Panc1 (cell line): ENCODE measurements around the gene ANKH. TPM values are rescaled to one million over a fixed set of nuclear protein-coding genes. Genes with fewer than 3 reads are reported as not detected.
"Not testable (repeated sequence)": the region's sequence is repeated elsewhere in the genome, so short reads cannot be mapped to it uniquely, and the experiment has no call there.

Experiments used
- ATAC-seq: fragments of 200-7000 bp; cut with Tn5 transposase; 2 replicates; pipeline ENCODE4 v1.9.1; 2020; ENCODE audit warnings: mild to moderate bottlenecking, moderate library complexity
- BruUV-seq: library from RNA; stranded (reverse); fragments of 400-500 nt; replicated peaks from 2 replicates; lab custom pipeline; 2021; lab: Mats Ljungman, UMichigan
- CTCF ChIA-PET: fragments of 300-600 bp; sonication (Branson Sonifier 250); formaldehyde crosslinking; loops from one replicate; lab custom pipeline; 2022; ENCODE audit warnings: antibody characterized with exemption; lab: Charles Lee
- POLR2A ChIA-PET: fragments of 300-600 bp; sonication (Branson Sonifier 250); formaldehyde crosslinking; loops from one replicate; lab custom pipeline; 2022; ENCODE audit warnings: antibody characterized with exemption; lab: Charles Lee
- DNase-seq: peaks from one replicate; pipeline ENCODE4 v3.0.0-alpha.2; 2010; ENCODE audit warnings: low read depth, low spot score
- H3K27ac ChIP-seq: 2 replicates; pipeline ENCODE4 v1.5.1; 2011; ENCODE audit warnings: mild to moderate bottlenecking, low read length, inconsistent platforms
- H3K27me3 ChIP-seq: fragments of 200-500 bp; sonication (Bioruptor generic); 2 replicates; pipeline ENCODE4 v1.6.0; 2014; ENCODE audit warnings: low read length, inconsistent platforms; ENCODE audit not compliant: control insufficient read depth, insufficient read depth
- H3K36me3 ChIP-seq: fragments of 200-500 bp; sonication (Bioruptor generic); 2 replicates; pipeline ENCODE4 v1.5.1; 2014; ENCODE audit warnings: inconsistent platforms, mild to moderate bottlenecking, low read length, moderate library complexity; ENCODE audit not compliant: control insufficient read depth, insufficient read depth
- H3K4me1 ChIP-seq: 2 replicates; pipeline ENCODE4 v1.5.1; 2011; ENCODE audit warnings: inconsistent platforms, mild to moderate bottlenecking, low read length, moderate library complexity; ENCODE audit not compliant: control insufficient read depth, insufficient read depth
- H3K4me3 ChIP-seq, 2 experiments: 2 replicates each; pipeline ENCODE4 v1.5.1; 2011 to 2012; ENCODE audit warnings: low read depth in 2 of 2, low read length in 2 of 2, mild to moderate bottlenecking in 2 of 2, inconsistent platforms in 1 of 2, moderate library complexity in 1 of 2
- H3K9me3 ChIP-seq: fragments of 200-500 bp; sonication (Bioruptor generic); 2 replicates; pipeline ENCODE4 v1.5.1; 2014; ENCODE audit warnings: low read depth, mild to moderate bottlenecking, inconsistent platforms, low read length, moderate library complexity; ENCODE audit not compliant: control insufficient read depth, insufficient read depth
- POLR2AphosphoS5 ChIP-seq: IDR thresholded peaks from 2 replicates; pipeline ENCODE4 v1.6.1; 2012; ENCODE audit warnings: mild to moderate bottlenecking, low read depth, low read length, moderate library complexity
- SIN3A ChIP-seq: IDR thresholded peaks from 2 replicates; pipeline ENCODE4 v1.6.1; 2012; ENCODE audit warnings: low read depth, mild to moderate bottlenecking, low read length, moderate library complexity, borderline replicate concordance; ENCODE audit not compliant: insufficient read depth
- TCF7L2 ChIP-seq: IDR thresholded peaks from 2 replicates; pipeline ENCODE4 v1.6.1; 2011; ENCODE audit warnings: mild to moderate bottlenecking, low read depth, low read length, inconsistent platforms
- in situ Hi-C: cut with HindIII; loops from 2 replicates; pipeline ENCODE4 v1.10.0; 2016; ENCODE audit warnings: low sequenced_read_pairs, low pct_unique_long_range_greater_than_20kb
- intact Hi-C: fragments of 100-400 bp; cut with micrococcal nuclease; formaldehyde crosslinking; loops from one replicate; pipeline ENCODE4 v1.10.0; 2022; ENCODE audit not compliant: unreplicated experiment
- total RNA-seq: library from RNA; stranded (reverse); gene quantifications from one replicate; pipeline ENCODE4 v1.2.1, GENCODE V29; 2021; ENCODE audit not compliant: unreplicated experiment
- TF ChIP-seq, protein P1 (sequence below): fragments of 450-650 bp; IDR thresholded peaks from 2 replicates; pipeline ENCODE4 v1.5.1; 2017; ENCODE audit warnings: mild to moderate bottlenecking
- TF ChIP-seq, protein P2 (sequence below), 2 experiments: IDR thresholded peaks; 2 replicates each; pipeline ENCODE4 v1.6.1; 2011 to 2012; ENCODE audit warnings: low read depth in 2 of 2, control low read depth in 1 of 2, low read length in 1 of 2, mild to moderate bottlenecking in 1 of 2, moderate library complexity in 1 of 2; ENCODE audit not compliant: insufficient read depth in 1 of 2

Gene ANKH
- total RNA-seq, 1 experiment from 2014 or later: 11.2 TPM

DNA sequence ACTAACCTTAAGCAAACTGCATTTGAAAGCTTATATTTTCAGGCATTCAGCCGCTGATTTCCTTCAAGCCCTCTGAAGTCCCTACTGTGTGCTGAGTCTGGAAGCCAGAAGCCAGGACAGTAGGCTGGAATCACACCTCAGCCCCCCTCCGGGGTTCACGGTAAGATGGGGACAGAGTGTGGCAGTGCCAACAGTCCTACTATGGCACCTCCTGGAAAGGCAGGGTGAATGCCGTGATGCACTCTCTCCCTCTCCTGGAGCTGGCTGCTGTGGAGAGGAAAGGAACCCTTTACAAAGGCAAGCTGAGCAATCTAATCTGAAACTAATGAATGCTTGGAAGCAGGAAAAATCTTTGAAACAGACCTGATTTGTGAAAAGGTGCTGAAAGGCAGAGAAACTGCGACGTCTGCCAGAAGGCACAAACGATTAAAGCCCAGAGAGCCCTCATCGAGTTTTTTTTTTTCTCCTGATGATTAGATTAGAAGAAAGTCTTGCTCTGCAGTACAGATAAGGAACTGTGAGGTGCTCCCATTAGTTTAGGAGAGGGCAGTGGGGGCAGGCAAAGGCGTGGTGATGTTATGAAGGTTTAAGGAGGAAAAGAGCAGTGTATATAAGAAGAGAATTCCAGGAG lies 21.0 kb downstream of the ANKH start:
- DNase-seq (no peak), ATAC-seq (no peak)
- TF ChIP-seq TCF7L2 (no peak), POLR2AphosphoS5 (no peak), SIN3A (no peak)
- TF ChIP-seq, protein P1, sequence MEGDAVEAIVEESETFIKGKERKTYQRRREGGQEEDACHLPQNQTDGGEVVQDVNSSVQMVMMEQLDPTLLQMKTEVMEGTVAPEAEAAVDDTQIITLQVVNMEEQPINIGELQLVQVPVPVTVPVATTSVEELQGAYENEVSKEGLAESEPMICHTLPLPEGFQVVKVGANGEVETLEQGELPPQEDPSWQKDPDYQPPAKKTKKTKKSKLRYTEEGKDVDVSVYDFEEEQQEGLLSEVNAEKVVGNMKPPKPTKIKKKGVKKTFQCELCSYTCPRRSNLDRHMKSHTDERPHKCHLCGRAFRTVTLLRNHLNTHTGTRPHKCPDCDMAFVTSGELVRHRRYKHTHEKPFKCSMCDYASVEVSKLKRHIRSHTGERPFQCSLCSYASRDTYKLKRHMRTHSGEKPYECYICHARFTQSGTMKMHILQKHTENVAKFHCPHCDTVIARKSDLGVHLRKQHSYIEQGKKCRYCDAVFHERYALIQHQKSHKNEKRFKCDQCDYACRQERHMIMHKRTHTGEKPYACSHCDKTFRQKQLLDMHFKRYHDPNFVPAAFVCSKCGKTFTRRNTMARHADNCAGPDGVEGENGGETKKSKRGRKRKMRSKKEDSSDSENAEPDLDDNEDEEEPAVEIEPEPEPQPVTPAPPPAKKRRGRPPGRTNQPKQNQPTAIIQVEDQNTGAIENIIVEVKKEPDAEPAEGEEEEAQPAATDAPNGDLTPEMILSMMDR: no peak
- TF ChIP-seq, protein P2, sequence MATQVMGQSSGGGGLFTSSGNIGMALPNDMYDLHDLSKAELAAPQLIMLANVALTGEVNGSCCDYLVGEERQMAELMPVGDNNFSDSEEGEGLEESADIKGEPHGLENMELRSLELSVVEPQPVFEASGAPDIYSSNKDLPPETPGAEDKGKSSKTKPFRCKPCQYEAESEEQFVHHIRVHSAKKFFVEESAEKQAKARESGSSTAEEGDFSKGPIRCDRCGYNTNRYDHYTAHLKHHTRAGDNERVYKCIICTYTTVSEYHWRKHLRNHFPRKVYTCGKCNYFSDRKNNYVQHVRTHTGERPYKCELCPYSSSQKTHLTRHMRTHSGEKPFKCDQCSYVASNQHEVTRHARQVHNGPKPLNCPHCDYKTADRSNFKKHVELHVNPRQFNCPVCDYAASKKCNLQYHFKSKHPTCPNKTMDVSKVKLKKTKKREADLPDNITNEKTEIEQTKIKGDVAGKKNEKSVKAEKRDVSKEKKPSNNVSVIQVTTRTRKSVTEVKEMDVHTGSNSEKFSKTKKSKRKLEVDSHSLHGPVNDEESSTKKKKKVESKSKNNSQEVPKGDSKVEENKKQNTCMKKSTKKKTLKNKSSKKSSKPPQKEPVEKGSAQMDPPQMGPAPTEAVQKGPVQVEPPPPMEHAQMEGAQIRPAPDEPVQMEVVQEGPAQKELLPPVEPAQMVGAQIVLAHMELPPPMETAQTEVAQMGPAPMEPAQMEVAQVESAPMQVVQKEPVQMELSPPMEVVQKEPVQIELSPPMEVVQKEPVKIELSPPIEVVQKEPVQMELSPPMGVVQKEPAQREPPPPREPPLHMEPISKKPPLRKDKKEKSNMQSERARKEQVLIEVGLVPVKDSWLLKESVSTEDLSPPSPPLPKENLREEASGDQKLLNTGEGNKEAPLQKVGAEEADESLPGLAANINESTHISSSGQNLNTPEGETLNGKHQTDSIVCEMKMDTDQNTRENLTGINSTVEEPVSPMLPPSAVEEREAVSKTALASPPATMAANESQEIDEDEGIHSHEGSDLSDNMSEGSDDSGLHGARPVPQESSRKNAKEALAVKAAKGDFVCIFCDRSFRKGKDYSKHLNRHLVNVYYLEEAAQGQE (IDR thresholded peaks at IDR 0.05; ENCODE audit: insufficient read depth in 1 of 2, low read depth in 2 of 2, low read length in 1 of 2): no peak
- POLR2A ChIA-PET: interaction anchor here (0.6 kb wide), 1 partner anchor 99 kb away, joined by 3 read pairs; no protein-coding TSS in a partner anchor
- H3K27me3 ChIP-seq: no peaks in the 10 kb centered on the region
- no peaks in the 10 kb centered on the region for H3K4me1 ChIP-seq
- H3K36me3 ChIP-seq: no peaks in the 10 kb centered on the region
- H3K27ac ChIP-seq: no peak overlapping the region
- no TSS peak for BruUV-seq
- intact Hi-C loops: no loop called here
- in situ Hi-C loops: no loop called here
- no peaks in the 10 kb centered on the region for H3K9me3 ChIP-seq
- H3K4me3 ChIP-seq: no peak overlapping the region
- CTCF ChIA-PET: no interaction called here

DNA sequence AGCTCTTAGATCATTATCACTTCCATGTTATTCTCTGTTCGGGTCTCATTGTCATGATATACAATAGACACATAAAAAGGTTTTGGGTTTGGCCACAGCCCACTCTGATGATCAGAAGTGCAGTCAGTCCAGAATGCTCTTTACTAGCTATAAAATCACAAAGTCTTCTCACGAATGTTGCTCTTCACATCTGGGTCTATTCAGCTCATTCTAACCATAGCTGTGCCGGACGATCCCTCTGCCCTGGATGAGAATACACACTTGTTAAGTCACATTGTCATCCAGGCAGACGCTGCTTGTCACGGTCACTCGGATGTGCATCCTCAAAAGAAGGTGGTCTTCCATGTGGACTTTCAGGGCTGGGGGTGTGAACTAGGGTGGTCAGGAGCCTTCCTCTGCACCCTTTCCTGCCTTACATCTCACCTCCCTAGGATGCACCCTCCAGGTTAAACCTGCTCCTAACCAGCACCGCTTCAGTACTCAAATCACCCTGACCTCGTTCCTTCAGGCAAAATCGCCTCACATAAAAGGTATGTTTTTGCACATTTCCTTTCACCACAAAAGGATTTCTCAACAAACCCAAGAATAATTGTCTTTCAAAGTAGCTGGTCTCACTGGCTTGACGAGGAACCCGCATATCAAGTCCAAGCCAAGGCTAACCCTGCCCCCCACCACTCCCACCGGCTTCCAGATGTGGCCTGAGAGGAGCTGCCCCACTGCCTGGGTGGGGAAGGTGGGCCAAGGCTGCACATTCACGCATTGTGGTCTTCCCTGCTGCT lies 21.9 kb downstream of the ANKH start:
- CTCF ChIA-PET: interaction anchor here (0.5 kb wide), 1 partner anchor 234 kb away, joined by 3 read pairs; no protein-coding TSS in a partner anchor
- in situ Hi-C loops: no loop called here
- no TSS peak for BruUV-seq
- no peaks in the 10 kb centered on the region for H3K36me3 ChIP-seq
- no peaks in the 10 kb centered on the region for H3K9me3 ChIP-seq
- H3K27me3 ChIP-seq: 0 out of 2 replicates have a peak, but pooled peaks cover 3% of the 10 kb centered on the region
- H3K4me3 ChIP-seq: no peak overlapping the region
- intact Hi-C loops: no loop called here
- DNase-seq (no peak), ATAC-seq (no peak)
- no peak overlapping the region for H3K27ac ChIP-seq
- H3K4me1 ChIP-seq: no peaks in the 10 kb centered on the region
- no peak for TF ChIP-seq TCF7L2
- no peak for TF ChIP-seq POLR2AphosphoS5
- TF ChIP-seq, protein P1: no peak
- TF ChIP-seq, protein P2 (IDR thresholded peaks at IDR 0.05; ENCODE audit: insufficient read depth in 1 of 2, low read depth in 2 of 2, low read length in 1 of 2): no peak
- no peak for TF ChIP-seq SIN3A
- POLR2A ChIA-PET: interaction anchor here (0.6 kb wide), 1 partner anchor 100 kb away, joined by 3 read pairs; no protein-coding TSS in a partner anchor

DNA sequence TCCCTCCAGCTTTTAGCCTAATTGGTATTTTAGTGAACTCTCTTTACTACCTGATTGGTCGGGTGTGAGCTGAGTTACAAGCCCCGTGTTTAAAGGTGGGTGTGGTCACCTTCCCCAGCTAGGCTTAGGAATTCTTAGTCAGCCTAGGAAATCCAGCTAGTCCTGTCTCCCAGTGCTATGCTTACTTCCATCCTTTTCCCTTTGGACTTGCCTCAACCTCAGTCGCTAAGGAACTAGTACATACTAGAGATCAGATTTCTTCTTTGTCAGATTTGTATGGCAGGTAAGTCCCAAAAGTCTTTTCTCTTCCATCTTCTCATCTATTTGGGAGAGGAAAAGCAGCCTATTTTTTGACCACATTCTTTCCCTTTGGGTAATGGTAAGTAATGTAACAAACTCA lies 22.6 kb downstream of the ANKH start:
- H3K4me1 ChIP-seq, H3K27ac ChIP-seq, POLR2A ChIA-PET, BruUV-seq, intact Hi-C loops, DNase-seq, in situ Hi-C loops, H3K27me3 ChIP-seq, H3K36me3 ChIP-seq, H3K9me3 ChIP-seq, CTCF ChIA-PET, ATAC-seq, H3K4me3 ChIP-seq: not testable (repeated sequence)
